ENCODE data around the gene NAALADL1. TPM values are rescaled to one million over a fixed set of nuclear protein-coding genes. Genes with fewer than 3 reads are reported as not detected.

NAALADL1 gene
- total and polyA plus RNA-seq, 2 of the 4 experiments (the other 2 are of a cell fraction) = 3.8 to 5.8 TPM

GRCh38 chr11:65042891-65043290 lies 15.5 kb downstream of the NAALADL1 start:
- Histone ChIP-seq H3K36me3 (ENCODE audit: control insufficient read depth, insufficient read depth, low read length) (peaks cover 13% of the 10 kb centered on the region), H3K27ac (ENCODE audit: insufficient read depth, low read length) (no peak overlapping the region)
- CTCF ChIA-PET = interaction anchor here (1.1 kb wide), 1 partner anchor 15 kb away, joined by 3 read pairs; no protein-coding TSS in a partner anchor

More at GRCh38 chr11:65042891-65043290, 15.5 kb downstream of the NAALADL1 start:
- WGBS, 2 experiments (ENCODE audit: extremely low coverage in 2 of 2, insufficient read length in 1 of 2) = 80% methylated on average over 2 of the region's 6 CpGs; no CpG with 5 or more reads in 1 of the 2 experiments
- Histone ChIP-seq H3K9ac (ENCODE audit: low read depth, low read length) (no peak overlapping the region), H3K56ac (ENCODE audit: extremely low read depth, insufficient read depth, low read length) (no peak overlapping the region), H3K4me3 (ENCODE audit: insufficient read depth, low read depth, low read length) (no peak overlapping the region), H3K27me3 (ENCODE audit: control insufficient read depth, insufficient read depth, low read length) (no peaks in the 10 kb centered on the region), H3K4ac (ENCODE audit: low read depth, low read length) (no peak overlapping the region), H2BK15ac (ENCODE audit: low read depth, low read length) (no peak overlapping the region), H3K14ac (replicated peaks; ENCODE audit: low read depth, low read length) (no peak overlapping the region), H3K4me1 (ENCODE audit: control insufficient read depth, insufficient read depth, low read length) (no peaks in the 10 kb centered on the region), H3K9me1 (ENCODE audit: insufficient read depth, low read length) (peaks cover 13% of the 10 kb centered on the region; the same call in 1 of the 2 replicates), H4K8ac (ENCODE audit: low read depth in 2 of 2, low read length in 2 of 2) (no peak overlapping the region), H3K23ac (ENCODE audit: low read depth, low read length) (0 out of 2 replicates have a peak overlapping the region, but pooled peaks have one; percentile 38), H3K4me2 (ENCODE audit: low read depth, low read length) (no peak overlapping the region), H3K9me3 (ENCODE audit: control insufficient read depth, insufficient read depth, low read length) (no peaks in the 10 kb centered on the region), H2AK5ac (ENCODE audit: low read depth, low read length) (no peak overlapping the region), H4K5ac (ENCODE audit: low read depth, low read length) (no peak overlapping the region), H3K79me1 (ENCODE audit: low read depth in 1 of 2, low read length in 2 of 2) (peaks cover 17 to 37% of the 10 kb centered on the region in 2 experiments), H2BK5ac (ENCODE audit: low read depth, low read length, poor library complexity, severe bottlenecking) (no peak overlapping the region), H4K20me1 (ENCODE audit: insufficient read depth, low read length) (peaks cover 5% of the 10 kb centered on the region; the same call in 1 of the 2 replicates), H2AFZ (replicated peaks; ENCODE audit: low read length, poor library complexity) (no peak overlapping the region), H3K18ac (ENCODE audit: low read depth, low read length) (no peak overlapping the region), H4K91ac (ENCODE audit: insufficient read depth, low read depth, low read length) (no peak overlapping the region), H2BK20ac (ENCODE audit: low read depth, low read length) (no peak overlapping the region), H2BK120ac (ENCODE audit: low read depth, low read length) (no peak overlapping the region), H2AK9ac (replicated peaks; ENCODE audit: low read depth, low read length, poor library complexity) (no peak overlapping the region)
- in situ Hi-C loops (cut with MboI; ENCODE audit: low sequenced_read_pairs) (no loop called here), dilution Hi-C loops (cut with HindIII; ENCODE audit: low sequenced_read_pairs, unreplicated experiment) (no loop called here), intact Hi-C loops (cut with micrococcal nuclease) (no loop called here)
- POLR2A ChIA-PET (ENCODE audit: unreplicated experiment) = no interaction called here
- TF ChIP-seq CTCF (conservative IDR thresholded peaks at IDR 0.05; ENCODE audit: low read depth, low read length) (no peak), FOS (IDR thresholded peaks at IDR 0.05; ENCODE audit: low read depth, low read length) (no peak), RAD21 (IDR thresholded peaks at IDR 0.05; ENCODE audit: low read length) (no peak), BHLHE40 (IDR thresholded peaks at IDR 0.05; ENCODE audit: low read depth, low read length) (no peak), ELK1 (IDR thresholded peaks at IDR 0.05; ENCODE audit: borderline replicate concordance, low read depth, low read length) (no peak), RCOR1 (IDR thresholded peaks at IDR 0.05; ENCODE audit: insufficient replicate concordance, low read length) (no peak), CEBPB (IDR thresholded peaks at IDR 0.05; ENCODE audit: low read depth, low read length) (no peak), MXI1 (IDR thresholded peaks at IDR 0.05; ENCODE audit: borderline replicate concordance, low read depth, low read length) (no peak)
- DNase-seq (no peak), ATAC-seq (ENCODE audit: low read depth) (no peak)
- BruUV-seq (replicated peaks) = no TSS peak
